Amygdala (tissue), 56 donors: Measurements from ENCODE around the gene HPX.
A peak's percentile ranks its signal among the peaks of the same experiment; 100 is the strongest.

Source experiments
- DNase-seq, 56 donors: peaks; one replicate each; lab custom pipeline; 2025; lab: John Stamatoyannopoulos, UW

HPX gene

DNA sequence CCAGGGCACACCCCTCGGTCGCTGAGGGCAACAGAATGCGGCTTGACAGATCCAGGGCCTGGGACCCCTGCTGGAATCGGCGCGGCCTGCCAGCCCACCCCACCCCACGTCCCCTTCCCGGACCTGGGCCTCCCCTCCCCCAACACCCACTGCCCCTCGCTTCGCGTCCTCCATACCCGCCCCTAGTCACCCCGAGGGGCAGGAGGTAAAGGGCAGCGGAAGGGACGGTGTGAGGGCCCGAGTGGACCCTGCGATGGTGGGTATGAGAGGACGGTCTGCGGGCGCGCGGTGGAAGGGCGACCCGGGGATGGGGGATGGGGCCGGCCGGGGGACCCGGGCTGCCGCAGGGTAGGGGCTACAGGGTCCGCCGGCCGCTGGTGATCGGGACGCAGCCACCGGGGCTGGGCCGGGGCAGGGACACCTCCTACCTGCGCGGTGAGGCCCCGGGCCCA is 22.2 kb downstream of the HPX start:
- peak in 8 of 56 donors; percentile 41 to 62 (median 52) for DNase-seq

DNA sequence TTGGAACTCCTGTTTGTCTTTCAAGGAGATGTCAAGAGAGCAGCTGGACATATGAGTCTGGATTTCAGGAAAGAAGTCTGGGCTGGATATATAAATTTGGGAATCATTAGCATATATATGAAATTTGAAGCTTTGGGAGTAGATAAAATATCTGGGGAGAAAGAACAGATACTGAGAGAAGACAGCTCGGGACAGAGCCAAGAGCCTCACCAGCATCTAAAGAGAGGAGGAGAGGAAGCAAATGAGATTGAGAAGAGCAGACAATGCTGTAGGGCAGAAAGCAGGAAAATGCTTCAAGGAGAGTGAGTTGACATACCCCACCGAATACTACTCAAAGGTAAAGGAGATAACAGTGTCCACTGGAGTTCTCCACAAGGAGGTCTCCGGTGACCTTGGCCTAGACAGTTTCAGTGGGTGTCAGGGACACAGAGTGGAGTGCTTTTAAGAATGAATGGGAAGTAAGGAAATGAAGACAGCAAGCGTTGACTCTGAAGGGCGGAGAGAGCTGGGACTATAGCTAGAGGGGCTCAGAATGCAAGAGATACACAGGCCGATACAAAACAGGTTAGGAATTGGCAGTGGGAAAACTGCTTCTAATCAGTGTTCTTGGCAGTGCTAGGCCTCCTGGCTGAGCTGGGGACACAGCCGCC is 22.8 kb downstream of the HPX start:
- DNase-seq: peak in 4 of 56 donors; percentile 30 to 55 (median 42)

DNA sequence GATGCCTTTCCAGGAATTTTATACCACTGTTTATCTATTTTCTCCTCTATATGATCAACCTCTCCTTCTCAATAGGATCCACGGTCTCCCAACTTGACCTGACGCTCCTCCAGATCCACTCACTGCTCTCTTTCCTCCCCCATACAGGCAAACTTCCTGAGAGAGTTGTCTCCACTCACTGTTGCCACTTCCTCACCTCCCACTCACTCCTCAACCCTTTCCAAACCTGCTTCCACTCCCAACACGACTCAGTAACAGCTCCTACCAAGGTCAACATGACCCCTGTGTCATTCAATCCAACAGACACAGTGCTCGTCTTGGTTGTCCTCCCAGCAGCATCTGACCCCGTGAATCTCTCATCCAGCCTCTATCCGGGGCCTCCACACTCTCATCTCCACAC is 25.0 kb downstream of the HPX start:
- no peak for DNase-seq

DNA sequence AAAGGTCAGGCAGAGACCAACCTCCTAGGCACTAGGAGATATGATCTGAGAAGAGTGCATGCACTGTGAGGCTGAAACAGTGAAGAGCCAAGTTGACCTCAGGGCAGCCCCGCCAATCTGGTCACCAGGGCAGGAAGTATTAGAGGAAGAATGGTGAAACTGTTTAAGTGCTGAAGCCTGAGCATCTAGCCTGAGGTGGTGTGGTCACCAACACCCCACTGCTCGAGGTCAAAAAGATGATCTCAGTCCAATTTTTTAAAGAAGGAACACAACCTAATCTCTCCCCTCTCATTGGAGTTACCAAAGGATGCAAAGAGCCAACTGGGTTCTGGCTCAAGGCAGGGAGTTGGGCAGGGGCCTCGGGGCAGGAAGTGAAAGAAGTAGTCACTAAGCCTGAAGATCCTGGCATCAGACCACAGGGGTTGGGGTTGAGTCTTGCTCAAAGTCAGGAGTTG is 25.9 kb downstream of the HPX start:
- no peak for DNase-seq

DNA sequence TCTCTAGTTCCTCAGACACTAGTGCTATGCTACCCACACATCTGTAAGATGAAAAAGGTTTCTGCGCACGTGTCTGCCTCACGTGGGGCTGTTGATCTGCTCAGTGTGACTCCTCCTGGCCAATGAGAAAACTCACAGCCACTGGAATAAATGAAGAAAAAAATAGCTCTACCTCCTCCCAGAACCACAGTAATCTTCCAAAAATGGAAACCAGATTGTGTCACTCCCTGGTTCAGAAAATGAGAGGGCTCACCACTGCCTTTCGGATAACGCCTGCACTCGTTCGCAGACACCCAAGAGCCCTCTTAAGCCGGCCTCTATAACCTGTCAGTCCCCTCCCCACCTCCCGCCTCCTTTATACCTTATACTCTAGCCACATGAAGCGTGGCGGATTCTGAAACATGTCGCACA is 27.0 kb downstream of the HPX start:
- peak in 11 of 56 donors; percentile 14 to 51 (median 33) for DNase-seq

DNA sequence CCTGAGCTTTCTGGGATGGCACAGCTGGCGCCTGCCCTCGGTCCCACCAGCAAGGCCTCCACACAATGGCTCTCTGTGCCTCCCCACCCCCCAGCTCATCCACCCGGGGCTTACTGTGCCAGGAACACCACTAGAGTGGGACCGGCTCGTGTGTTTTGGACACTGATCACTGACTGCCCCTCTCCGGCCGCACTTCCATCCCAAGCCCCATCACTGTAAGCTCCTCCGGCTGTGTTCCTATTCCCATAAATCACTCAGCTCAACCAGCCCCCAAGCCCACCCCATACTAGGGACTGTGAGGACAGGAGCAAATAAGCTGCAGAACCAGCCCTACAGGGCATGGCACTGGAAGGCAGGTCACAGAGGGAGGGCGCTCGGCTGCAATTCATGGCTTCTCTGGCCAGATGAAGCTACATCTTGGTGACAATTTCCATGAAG is 29.2 kb downstream of the HPX start:
- DNase-seq: peak in 54 of 56 donors; percentile 30 to 92 (median 78)

DNA sequence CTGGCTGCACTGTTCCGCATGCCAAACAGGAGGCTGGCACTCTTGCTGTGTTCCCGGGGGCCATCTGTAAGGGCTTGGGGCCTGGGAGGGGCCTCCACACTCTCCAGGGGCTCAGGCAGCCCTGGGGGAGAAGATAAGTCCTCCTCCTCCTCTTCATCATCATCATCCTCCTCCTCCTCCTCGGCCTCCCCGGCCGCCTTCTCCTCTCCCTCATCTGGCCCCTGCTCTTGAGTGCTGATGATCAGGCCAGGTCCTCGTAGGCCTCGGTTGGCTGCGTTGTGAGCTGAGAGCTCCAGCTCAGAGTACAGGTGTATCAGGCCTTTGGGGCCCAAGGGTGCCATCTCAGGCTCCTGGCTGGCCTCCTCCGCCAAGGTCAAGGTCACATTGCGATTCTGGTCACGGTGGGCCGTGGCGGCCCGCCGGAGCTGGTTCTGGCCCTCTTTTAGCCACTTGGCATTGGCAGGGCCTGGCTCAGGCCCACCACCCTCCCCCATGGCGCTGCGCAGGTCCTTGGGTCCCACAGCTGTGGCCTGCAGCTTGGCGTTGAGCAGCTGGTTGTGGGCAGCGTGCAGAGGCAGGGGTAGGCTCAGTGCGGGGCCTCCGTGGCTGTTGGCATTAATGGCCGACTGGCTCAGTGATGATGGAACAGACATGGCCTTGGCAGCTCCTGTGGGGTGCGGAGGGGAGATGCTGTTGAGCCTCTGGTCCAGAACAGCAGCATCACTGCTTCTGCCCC is 29.9 kb downstream of the HPX start:
- DNase-seq: peak in 32 of 56 donors; percentile 25 to 82 (median 62)

DNA sequence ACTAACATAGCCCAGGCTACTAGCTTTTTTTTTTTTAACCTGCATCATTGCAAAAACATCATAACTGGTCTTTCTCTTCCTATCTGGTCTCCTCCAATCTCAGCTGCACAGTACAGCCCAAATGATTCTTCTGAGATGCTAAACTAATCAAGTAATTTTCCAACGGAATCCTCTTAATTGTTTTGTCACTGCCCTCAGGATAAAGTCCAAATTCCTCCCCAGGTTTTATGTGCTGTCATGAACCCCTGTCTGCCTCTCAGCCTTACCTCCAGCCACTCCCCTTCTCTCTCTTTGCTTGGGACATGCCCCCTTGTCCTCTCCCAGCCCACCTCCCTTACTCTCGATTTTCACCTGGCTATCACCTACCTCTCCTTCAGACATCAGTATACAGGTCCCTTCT is 34.4 kb downstream of the HPX start:
- no peak for DNase-seq

DNA sequence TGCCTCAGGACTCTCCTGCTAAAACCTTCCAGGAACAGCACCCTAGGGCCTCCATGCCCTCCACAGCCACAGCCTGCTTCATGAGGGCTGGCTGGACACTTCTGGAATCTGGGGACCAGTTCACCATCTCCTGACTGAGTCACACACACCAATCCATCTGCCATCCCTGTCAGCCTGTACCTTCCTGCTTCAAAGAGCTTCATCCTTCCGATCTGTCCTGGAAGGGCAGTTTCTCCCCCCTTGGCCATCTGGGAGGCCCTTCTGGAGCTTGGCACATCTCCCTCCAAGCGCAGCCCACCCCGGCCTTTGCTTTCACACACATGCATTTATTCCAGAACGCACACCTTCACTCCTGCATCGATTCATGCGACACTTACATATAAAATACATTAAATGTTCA is 34.9 kb downstream of the HPX start:
- DNase-seq: no peak

DNA sequence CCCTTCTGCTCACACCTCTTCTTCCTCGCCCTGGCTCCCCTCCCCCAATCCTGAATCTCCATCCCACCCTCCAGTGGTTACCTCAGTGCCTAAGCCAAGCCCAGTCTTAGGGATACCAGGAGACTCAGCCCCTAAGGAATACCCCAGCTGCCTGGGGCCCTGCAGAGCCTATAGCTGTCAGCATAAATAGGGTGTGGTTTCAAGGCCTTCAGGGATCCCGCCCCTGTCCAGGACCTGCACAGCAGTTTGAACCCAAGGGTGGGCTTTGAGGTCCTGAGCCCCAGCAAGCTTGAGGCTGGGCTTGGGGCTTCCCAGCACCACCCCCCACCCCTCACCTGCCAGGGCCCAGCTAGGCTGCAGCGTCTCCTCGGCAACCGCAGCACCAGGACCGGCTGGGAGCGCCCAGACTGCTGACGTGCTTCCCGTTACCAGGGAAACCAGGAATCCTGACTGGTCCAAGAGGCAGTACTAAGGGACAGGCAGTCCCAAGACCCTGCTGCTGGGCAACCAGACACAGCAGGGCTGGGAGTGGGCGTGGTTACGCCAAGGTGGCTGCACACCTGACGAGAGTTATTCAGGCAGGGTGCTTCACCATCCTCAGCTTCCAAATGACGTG is 35.6 kb downstream of the HPX start:
- peak in 44 of 56 donors; percentile 16 to 86 (median 62) for DNase-seq

DNA sequence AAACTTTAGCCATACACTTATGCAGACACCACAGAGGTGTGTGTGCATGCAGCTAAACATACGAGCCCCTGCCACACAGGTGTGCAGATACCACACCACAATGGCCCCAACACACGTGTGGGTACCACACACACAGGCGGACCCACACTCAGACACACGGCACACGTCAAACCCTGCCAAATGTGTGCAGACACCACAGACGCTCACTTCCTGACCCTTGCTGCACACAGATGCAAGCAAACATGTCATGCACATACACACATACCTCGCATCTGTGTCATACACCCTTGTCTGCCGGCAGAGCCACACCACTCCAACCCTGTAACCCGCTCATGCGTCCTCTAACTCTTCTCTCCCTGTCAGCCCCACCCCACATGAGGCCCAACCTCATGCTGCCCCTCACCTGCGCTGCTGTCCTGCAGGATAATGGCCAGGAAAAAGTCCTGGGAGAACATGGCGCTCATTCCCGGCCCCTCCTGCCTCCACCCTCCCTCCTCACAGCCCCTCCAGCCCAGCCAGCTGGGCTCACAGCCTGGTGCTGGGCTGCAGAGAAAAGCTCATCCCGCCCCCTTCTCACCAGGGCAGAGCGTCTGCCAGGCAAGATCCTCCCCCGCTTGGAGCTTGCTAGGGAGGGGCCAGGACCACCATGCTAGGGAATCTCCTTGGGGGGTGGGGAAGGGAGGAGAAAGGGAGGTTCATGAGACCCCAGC is 36.3 kb downstream of the HPX start:
- peak in 36 of 56 donors; percentile 31 to 75 (median 50) for DNase-seq

DNA sequence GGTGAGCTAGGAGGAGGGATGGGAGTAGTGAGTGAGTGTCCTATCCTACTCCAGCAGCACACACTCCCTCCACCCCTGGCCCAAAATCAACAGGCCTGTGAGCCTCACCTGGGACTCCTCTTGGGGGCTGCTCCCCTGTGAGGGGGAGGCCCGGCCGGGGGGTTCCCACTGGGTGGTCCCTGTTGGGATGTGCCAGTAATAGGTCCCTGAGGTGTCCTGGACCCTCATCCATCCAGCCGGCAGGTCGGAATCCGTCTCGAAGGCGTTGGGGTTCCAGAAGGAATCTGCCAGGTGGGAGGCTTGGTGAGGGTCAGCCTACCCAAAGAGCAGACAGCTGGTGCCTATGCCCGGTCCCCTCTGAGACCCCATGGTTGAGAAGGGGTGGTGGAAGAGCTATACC is 37.2 kb downstream of the HPX start:
- DNase-seq: no peak

DNA sequence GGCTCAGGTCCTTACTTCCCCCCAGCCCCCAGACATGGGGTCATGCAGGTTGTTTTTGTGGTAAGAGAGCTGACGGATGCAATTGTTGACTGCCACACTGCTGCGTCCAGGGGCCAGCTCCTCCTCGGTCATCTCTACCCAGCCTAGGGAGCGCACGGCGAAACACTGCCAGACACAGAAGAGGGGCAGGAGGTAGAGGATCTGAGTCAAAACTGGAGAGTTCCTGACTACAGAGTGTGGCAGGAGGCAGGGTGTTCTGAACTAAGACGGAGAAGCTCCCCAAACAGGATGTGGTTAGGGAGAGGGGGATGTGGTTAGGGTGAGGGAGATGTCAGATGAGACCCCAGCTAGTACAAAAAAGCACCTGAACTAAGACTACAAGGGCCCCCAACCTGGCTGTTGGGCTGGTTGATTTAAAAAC is 38.2 kb downstream of the HPX start:
- no peak for DNase-seq

DNA sequence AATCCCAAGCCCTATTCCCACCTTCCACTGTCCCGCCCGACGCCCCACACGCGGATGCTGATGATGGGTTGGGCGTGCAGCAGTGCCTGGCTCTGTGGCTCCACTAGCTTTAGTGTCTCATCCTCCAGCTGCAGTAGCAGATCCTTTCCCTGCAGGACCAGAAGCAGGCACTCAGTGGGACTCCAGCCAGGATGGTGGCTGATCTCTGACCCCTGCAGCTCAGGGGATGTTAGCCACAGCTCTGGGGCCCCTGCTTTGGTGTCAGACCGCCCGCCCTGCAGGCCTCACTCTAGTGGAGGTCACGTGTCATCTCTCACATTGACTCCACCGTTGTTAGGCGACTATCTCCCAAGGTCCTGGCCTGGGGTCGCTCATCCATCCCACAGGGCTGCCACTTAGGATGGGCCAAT is 38.7 kb downstream of the HPX start:
- DNase-seq: peak in 2 of 56 donors; percentile 21 to 41

DNA sequence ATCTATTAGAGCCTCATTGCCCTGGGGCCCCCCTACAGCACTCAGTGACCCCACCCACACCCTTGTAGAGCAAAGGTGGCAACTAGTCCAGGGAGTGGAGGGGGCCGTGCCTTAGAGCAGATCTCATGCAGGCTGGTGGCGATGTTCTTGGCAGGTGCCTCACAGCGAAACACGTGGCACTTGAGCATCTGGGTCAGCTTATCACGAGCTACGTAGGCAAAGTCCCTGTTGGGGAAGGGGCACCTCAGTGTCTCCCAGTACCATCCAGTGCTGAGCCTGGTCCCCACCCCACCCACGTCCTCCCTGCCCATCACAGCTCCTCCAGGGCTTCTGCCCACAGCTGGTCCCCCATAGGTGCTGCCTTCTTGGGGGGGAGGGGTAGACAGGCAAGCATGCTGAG is 39.3 kb downstream of the HPX start:
- DNase-seq: no peak

DNA sequence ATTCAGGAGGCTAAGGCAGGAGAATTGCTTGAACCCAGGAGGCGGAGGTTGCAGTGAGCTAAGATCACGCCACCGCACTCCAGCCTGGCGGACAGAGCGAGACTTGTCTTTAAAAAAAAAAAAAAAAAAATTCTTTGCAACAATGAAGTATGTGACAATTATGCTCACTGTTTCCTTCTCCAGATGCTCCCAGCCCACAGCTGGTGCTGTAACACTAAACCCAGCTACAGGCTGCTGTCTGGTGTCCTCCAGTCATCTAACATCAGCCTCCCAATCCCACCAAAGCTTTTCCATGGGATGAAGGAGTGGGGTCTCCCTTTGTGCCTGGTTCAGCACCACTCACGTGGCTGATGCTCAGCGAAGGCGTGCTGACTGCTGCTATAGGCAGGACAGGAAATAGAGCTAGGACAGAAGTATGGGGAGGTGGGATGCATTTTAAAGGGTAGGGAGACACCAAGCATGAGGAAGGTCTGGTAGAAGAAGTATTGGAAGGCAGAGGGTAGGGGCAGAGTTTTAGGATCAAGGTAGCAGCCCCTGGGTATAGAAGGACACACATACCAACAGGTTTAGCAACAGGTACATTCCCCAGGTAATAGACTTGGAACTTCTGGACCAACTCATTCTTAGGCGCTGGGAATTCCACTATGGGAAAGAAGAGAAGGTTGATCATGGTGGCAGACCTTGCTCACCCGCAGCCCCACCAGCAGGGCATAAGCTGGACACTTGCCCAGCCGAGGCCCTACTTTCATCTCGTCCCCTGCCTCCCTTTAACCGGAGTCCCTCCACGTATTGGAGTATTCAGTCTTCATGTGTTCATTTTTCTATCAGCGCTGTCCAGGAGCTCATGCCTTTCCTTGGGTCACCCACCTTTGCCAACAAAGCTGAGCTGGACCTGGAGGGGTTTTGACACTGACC is 40.1 kb downstream of the HPX start:
- peak in 9 of 56 donors; percentile 27 to 58 (median 41) for DNase-seq

DNA sequence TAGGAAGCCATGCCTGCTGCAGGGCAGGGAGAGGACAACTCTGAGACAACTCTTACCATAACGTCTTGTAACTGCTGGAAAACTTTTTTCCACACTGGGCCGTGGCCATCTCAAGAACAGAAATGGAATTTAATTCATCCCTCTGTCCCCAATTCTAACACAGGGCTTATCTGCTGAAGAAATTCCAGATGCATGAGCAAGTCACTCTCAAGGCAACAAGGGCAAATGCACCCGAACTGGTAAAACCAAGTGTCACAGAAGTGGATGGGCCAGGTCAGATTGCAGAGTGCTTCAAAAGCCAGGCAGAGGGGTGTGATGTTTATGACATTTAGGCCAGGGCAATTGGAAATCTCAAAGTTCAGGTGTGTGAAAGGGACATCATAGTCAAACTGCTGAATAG is 43.2 kb downstream of the HPX start:
- DNase-seq: no peak

DNA sequence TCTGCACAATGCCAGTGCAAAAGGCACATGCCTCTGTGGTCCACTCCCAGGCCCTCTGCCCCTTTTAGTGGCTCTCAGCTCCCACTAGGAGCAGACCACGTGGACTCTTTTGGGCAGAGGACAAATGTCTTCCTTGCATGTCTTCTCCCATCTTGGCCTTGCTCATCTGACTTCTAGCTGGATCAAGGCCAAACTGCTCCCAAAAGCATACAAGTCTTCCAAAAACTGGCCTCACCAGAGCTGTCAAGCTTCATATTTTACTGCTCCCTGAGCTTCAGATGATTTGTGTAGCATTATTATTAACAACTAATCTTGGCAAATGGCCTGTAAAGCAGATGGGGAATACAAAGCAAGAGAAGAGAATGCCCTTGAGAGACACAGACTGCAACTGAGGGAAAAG is 43.6 kb downstream of the HPX start:
- no peak for DNase-seq

DNA sequence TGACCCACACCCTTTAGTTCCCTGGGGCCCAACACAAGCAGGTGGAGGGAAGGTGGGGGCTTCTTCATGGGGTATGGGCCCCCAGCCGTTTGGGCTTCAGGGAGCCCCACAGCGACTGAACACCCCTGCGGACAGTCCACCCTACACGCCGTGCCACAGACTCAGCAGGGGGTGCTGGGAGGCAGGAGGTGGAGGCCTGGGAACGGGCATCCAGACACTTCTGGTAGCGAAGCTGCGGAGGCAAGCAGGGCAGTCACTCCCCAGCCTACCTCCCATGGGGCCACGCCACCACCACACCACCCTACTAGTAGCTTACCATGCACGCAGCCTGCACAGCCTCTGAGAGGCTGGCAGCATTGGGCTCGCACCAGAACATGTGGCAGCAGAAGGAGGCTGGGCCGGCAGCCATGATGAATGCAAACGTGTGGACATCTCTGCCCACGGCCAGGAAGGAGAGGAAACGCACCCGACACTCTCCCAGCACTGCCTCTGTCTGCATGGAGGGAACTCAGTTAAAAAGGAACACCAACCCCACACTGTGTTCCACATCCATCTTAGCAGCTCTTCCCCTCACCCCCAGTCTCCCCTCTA is 45.2 kb downstream of the HPX start:
- DNase-seq: no peak
